SK-N-SH treated with all-trans-retinoic acid at 6 μM for 48 hours (cell line): ENCODE measurements around the gene TAOK1.

ENCODE experiments used
- ATAC-seq: fragments of 200-7000 bp; cut with Tn5 transposase; 3 replicates; pipeline ENCODE4 v1.9.1; 2020; ENCODE audit warnings: mild to moderate bottlenecking, moderate library complexity
- BACH2 ChIP-seq: fragments of 250-450 bp; sonication (Bioruptor Pico); IDR thresholded peaks from 2 replicates; pipeline ENCODE4 v1.9.0; 2021; ENCODE audit warnings: mild to moderate bottlenecking, borderline replicate concordance
- CSDC2 ChIP-seq: fragments of 250-450 bp; sonication (Bioruptor Pico); IDR thresholded peaks from 2 replicates; pipeline ENCODE4 v1.5.0; 2020; ENCODE audit warnings: mild to moderate bottlenecking, moderate library complexity
- ESRRG ChIP-seq: fragments of 250-450 bp; sonication (Bioruptor Pico); IDR thresholded peaks from 2 replicates; pipeline ENCODE4 v1.6.1; 2021; ENCODE audit warnings: mild to moderate bottlenecking
- GLIS3 ChIP-seq: fragments of 250-450 bp; sonication (Bioruptor Pico); IDR thresholded peaks from 2 replicates; pipeline ENCODE4 v1.5.0; 2020; ENCODE audit warnings: mild to moderate bottlenecking, moderate library complexity
- ISL1 ChIP-seq: fragments of 250-450 bp; sonication (Bioruptor Pico); IDR thresholded peaks from 2 replicates; pipeline ENCODE4 v2.1.2; 2022; ENCODE audit warnings: mild to moderate bottlenecking, moderate library complexity
- OSR1 ChIP-seq: fragments of 250-450 bp; sonication (Bioruptor Pico); IDR thresholded peaks from 2 replicates; pipeline ENCODE4 v1.8.0; 2022; ENCODE audit warnings: moderate library complexity, mild to moderate bottlenecking, inconsistent platforms
- PPARA ChIP-seq: fragments of 250-450 bp; sonication (Bioruptor Pico); IDR thresholded peaks from 2 replicates; pipeline ENCODE4 v1.5.0; 2020; ENCODE audit warnings: mild to moderate bottlenecking, borderline replicate concordance
- RARB ChIP-seq: fragments of 250-450 bp; sonication (Bioruptor Pico); IDR thresholded peaks from 2 replicates; pipeline ENCODE4 v1.8.0; 2021; ENCODE audit warnings: mild to moderate bottlenecking, moderate library complexity
- TOX ChIP-seq: fragments of 250-450 bp; sonication (Bioruptor Pico); IDR thresholded peaks from 2 replicates; pipeline ENCODE4 v1.8.0; 2021; ENCODE audit warnings: mild to moderate bottlenecking, moderate library complexity, borderline replicate concordance
- ZC3H10 ChIP-seq: fragments of 250-450 bp; sonication (Bioruptor Pico); IDR thresholded peaks from 2 replicates; pipeline ENCODE4 v1.5.1; 2021; ENCODE audit warnings: mild to moderate bottlenecking, moderate library complexity
- ZFP3 ChIP-seq: fragments of 250-450 bp; sonication (Bioruptor Pico); IDR thresholded peaks from 2 replicates; pipeline ENCODE4 v1.5.0; 2020; ENCODE audit warnings: mild to moderate bottlenecking, moderate library complexity
- ZFP30 ChIP-seq: fragments of 450-650 bp; formaldehyde crosslinking; IDR thresholded peaks from 2 replicates; pipeline ENCODE4 v1.5.0; 2022; ENCODE audit warnings: mild to moderate bottlenecking, moderate library complexity
- ZNF565 ChIP-seq: fragments of 450-650 bp; formaldehyde crosslinking; conservative IDR thresholded peaks from 2 replicates; pipeline ENCODE4 v1.5.0; 2020; ENCODE audit warnings: low read depth, mild to moderate bottlenecking, moderate library complexity
- ZNF70 ChIP-seq: fragments of 450-650 bp; formaldehyde crosslinking; IDR thresholded peaks from 2 replicates; pipeline ENCODE4 v1.5.0; 2020; ENCODE audit warnings: mild to moderate bottlenecking, moderate library complexity
- TF ChIP-seq, protein P1 (sequence below): fragments of 250-450 bp; sonication (Bioruptor Pico); IDR thresholded peaks from 2 replicates; pipeline ENCODE4 v1.8.0; 2021; ENCODE audit warnings: low read depth, mild to moderate bottlenecking, moderate library complexity, borderline replicate concordance
- TF ChIP-seq, protein P2 (sequence below): fragments of 250-450 bp; sonication (Bioruptor Pico); IDR thresholded peaks from 2 replicates; pipeline ENCODE4 v1.5.1; 2021; ENCODE audit warnings: mild to moderate bottlenecking, moderate library complexity
- TF ChIP-seq, protein P3 (sequence below): fragments of 250-450 bp; sonication (Bioruptor Pico); IDR thresholded peaks from 2 replicates; pipeline ENCODE4 v1.5.1; 2020; ENCODE audit warnings: low read depth, mild to moderate bottlenecking, moderate library complexity
- TF ChIP-seq, protein P4 (sequence below): fragments of 250-450 bp; sonication (Bioruptor Pico); IDR thresholded peaks from 2 replicates; pipeline ENCODE4 v1.5.0; 2020; ENCODE audit warnings: mild to moderate bottlenecking, moderate library complexity

The TAOK1 gene

DNA sequence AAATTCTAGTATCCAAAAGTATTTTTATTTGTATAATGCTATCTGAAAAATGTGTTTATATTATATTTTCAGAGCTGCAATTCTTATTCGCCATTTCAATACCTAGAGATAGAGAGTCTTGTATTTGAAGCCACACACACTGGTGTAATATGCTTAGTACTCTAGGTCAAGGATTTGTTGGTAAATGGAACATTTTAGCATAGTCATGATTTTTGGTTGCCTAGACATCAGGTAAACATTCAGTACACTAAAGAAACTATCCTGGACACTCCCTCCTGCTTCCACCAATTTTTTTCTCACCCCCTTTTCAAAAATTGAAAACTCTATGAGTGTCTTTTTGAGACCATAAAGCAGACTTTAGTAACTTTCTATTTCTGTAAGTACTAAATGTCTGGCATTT is 155.9 kb downstream of the TAOK1 start (continued):
- TF ChIP-seq, protein P1, sequence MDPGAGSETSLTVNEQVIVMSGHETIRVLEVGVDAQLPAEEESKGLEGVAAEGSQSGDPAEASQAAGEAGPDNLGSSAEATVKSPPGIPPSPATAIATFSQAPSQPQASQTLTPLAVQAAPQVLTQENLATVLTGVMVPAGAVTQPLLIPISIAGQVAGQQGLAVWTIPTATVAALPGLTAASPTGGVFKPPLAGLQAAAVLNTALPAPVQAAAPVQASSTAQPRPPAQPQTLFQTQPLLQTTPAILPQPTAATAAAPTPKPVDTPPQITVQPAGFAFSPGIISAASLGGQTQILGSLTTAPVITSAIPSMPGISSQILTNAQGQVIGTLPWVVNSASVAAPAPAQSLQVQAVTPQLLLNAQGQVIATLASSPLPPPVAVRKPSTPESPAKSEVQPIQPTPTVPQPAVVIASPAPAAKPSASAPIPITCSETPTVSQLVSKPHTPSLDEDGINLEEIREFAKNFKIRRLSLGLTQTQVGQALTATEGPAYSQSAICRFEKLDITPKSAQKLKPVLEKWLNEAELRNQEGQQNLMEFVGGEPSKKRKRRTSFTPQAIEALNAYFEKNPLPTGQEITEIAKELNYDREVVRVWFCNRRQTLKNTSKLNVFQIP (CRISPR knock-in tag): no peak
- TF ChIP-seq PPARA (CRISPR knock-in tag): no peak
- TF ChIP-seq, protein P2, sequence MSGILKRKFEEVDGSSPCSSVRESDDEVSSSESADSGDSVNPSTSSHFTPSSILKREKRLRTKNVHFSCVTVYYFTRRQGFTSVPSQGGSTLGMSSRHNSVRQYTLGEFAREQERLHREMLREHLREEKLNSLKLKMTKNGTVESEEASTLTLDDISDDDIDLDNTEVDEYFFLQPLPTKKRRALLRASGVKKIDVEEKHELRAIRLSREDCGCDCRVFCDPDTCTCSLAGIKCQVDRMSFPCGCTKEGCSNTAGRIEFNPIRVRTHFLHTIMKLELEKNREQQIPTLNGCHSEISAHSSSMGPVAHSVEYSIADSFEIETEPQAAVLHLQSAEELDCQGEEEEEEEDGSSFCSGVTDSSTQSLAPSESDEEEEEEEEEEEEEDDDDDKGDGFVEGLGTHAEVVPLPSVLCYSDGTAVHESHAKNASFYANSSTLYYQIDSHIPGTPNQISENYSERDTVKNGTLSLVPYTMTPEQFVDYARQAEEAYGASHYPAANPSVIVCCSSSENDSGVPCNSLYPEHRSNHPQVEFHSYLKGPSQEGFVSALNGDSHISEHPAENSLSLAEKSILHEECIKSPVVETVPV: no peak

DNA sequence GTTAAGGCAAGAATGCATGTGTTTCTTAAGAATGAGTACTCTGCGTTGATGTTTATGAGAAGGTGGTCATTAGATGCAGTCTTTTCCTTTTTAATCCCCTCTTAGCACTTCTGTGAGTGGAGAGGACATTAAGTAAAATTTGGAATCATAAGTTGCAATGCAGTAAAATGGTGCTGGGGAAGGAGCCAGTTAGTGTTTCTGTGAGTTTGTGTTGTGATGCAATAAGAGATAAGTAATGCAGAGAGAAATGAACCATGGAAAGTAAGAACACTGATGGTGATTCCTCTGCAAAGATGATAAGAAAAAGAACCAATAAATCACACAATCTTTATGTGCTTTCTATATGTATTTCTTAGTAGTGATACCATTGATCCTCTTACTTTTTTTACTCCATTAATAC is 156.7 kb downstream of the TAOK1 start:
- ATAC-seq: no peak
- TF ChIP-seq BACH2 (CRISPR knock-in tag) (no peak), TOX (CRISPR knock-in tag) (no peak), OSR1 (CRISPR knock-in tag) (no peak), ZNF70 (CRISPR knock-in tag) (no peak), ESRRG (CRISPR knock-in tag) (no peak), ZFP3 (no peak), ZNF565 (CRISPR knock-in tag) (no peak), ISL1 (CRISPR knock-in tag) (no peak), RARB (no peak), PPARA (CRISPR knock-in tag) (no peak), CSDC2 (CRISPR knock-in tag) (no peak), ZC3H10 (CRISPR knock-in tag) (no peak), ZFP30 (CRISPR knock-in tag) (no peak), GLIS3 (no peak)
- TF ChIP-seq, protein P3, sequence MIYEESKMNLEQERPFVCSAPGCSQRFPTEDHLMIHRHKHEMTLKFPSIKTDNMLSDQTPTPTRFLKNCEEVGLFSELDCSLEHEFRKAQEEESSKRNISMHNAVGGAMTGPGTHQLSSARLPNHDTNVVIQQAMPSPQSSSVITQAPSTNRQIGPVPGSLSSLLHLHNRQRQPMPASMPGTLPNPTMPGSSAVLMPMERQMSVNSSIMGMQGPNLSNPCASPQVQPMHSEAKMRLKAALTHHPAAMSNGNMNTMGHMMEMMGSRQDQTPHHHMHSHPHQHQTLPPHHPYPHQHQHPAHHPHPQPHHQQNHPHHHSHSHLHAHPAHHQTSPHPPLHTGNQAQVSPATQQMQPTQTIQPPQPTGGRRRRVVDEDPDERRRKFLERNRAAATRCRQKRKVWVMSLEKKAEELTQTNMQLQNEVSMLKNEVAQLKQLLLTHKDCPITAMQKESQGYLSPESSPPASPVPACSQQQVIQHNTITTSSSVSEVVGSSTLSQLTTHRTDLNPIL (CRISPR knock-in tag): no peak
- TF ChIP-seq, protein P4, sequence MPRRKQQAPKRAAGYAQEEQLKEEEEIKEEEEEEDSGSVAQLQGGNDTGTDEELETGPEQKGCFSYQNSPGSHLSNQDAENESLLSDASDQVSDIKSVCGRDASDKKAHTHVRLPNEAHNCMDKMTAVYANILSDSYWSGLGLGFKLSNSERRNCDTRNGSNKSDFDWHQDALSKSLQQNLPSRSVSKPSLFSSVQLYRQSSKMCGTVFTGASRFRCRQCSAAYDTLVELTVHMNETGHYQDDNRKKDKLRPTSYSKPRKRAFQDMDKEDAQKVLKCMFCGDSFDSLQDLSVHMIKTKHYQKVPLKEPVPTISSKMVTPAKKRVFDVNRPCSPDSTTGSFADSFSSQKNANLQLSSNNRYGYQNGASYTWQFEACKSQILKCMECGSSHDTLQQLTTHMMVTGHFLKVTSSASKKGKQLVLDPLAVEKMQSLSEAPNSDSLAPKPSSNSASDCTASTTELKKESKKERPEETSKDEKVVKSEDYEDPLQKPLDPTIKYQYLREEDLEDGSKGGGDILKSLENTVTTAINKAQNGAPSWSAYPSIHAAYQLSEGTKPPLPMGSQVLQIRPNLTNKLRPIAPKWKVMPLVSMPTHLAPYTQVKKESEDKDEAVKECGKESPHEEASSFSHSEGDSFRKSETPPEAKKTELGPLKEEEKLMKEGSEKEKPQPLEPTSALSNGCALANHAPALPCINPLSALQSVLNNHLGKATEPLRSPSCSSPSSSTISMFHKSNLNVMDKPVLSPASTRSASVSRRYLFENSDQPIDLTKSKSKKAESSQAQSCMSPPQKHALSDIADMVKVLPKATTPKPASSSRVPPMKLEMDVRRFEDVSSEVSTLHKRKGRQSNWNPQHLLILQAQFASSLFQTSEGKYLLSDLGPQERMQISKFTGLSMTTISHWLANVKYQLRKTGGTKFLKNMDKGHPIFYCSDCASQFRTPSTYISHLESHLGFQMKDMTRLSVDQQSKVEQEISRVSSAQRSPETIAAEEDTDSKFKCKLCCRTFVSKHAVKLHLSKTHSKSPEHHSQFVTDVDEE (CRISPR knock-in tag): no peak
- TF ChIP-seq, protein P2: no peak

DNA sequence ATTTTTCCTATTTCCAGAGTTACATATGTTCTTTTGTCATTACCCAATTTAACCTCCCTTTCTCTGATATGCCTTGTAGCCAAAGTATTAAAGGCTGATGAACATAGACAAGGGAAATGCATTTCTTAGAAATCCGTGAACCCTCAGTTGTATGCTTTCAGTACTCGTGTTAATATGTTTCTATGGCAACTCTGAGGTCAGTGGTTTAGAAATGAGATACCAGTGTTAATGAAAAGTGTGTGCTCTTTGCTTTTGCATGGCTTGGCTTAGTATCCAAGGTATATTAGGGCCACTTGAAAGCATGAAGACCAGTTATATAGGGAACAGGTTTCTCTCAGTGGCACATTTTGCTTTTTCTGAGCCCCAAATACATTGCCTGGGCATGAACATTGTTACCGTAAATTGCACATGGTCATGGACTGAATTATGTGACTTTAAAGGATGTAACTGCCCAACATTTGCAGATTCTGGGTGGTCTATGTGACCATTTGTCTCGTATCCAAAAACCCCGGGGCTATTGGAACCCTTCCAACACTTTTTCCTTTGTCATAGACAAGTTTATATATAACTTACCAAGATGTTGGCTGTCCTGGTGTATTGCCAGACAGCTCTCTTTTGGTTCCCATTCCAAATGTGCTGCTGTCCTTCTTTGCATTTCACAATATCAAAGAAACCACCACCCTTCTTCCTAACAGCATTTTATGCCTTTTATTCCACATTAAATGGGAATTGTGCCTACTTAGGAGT is 159.2 kb downstream of the TAOK1 start:
- TF ChIP-seq ISL1 (CRISPR knock-in tag) (no peak), ESRRG (CRISPR knock-in tag) (no peak), ZC3H10 (CRISPR knock-in tag) (no peak)
- TF ChIP-seq, protein P2: no peak
- TF ChIP-seq, protein P4 (CRISPR knock-in tag): no peak
- peak; percentile 28; the same call in 2 of the 3 replicates for ATAC-seq
